ENCODE data around the gene CALHM2.

DNA sequence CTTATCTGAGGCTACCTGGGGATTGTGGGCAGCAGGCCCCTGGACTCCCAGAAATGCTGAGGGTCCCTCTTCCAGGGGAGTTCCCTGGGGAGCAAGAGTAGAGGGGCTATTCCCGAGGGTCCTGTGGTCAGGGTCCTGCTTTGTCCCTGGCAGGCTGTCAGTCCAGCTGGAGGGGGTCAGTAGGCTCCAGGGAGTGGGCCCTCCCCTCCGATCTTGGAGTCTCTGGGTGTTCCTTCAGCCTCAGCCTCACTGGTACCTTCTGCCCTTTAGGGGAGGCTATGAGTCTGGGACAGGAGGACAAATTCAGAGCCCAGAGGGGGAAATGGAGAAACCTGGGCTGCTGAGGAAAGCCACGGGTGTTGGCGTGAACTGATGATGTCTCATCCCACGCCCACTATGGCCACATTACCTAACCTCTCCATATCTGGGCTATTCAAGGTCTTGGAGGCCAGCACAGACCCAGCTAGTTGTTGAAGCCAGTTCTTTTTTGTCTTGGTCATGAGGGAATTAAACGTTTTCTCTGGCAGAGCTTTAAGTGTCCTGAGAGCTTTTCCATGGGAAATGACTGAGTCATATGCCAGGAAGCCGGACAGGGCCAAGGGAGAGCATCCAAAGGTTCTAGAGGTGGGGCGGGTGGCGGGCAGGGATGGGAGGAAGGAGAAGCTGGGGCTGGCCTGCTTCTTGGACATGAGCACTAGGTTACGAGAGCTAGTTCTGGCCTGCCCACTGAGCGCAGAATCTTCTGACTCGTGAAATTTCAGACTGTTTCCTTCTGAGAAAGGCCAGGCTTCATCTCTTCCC, 6.2 kb downstream of the CALHM2 start:
- TF ChIP-seq, protein P1, sequence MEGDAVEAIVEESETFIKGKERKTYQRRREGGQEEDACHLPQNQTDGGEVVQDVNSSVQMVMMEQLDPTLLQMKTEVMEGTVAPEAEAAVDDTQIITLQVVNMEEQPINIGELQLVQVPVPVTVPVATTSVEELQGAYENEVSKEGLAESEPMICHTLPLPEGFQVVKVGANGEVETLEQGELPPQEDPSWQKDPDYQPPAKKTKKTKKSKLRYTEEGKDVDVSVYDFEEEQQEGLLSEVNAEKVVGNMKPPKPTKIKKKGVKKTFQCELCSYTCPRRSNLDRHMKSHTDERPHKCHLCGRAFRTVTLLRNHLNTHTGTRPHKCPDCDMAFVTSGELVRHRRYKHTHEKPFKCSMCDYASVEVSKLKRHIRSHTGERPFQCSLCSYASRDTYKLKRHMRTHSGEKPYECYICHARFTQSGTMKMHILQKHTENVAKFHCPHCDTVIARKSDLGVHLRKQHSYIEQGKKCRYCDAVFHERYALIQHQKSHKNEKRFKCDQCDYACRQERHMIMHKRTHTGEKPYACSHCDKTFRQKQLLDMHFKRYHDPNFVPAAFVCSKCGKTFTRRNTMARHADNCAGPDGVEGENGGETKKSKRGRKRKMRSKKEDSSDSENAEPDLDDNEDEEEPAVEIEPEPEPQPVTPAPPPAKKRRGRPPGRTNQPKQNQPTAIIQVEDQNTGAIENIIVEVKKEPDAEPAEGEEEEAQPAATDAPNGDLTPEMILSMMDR (IDR thresholded peaks at IDR 0.05; ENCODE audit: extremely low read depth in 1 of 2, insufficient read depth in 1 of 2, low read depth in 1 of 2, low read length in 2 of 2) = no peak
- TF ChIP-seq POLR2A (IDR thresholded peaks at IDR 0.05; ENCODE audit: low read depth, low read length) (peak; percentile 50), MYC (IDR thresholded peaks at IDR 0.05; ENCODE audit: low read depth, low read length) (no peak)

Data from endothelial cell of umbilical vein (primary cell).